Natural killer cell (primary cell): Measurements from ENCODE around the gene SCAF4. TPM values are rescaled to one million over a fixed set of nuclear protein-coding genes. Genes with fewer than 3 reads are reported as not detected.
A peak's percentile ranks its signal among the peaks of the same experiment; 100 is the strongest.

Source experiments
- ATAC-seq, 3 donors: fragments of 150-1000 bp in 2 of 3; fragments of 200-7000 bp in 1 of 3; cut with Tn5 transposase; 1 replicate in 1 of 3; 2 replicates in 2 of 3; pipeline ENCODE4 v1.10.0; 2021; ENCODE audit warnings: mild to moderate bottlenecking in 2 of 3, moderate library complexity in 2 of 3
- DNase-seq, 2 donors: peaks; one replicate each; pipeline versions ENCODE4 v3.0.0 to v3.0.0-alpha.2; 2013 to 2021; ENCODE audit warnings: mixed read lengths in 1 of 2
- H3K27ac ChIP-seq: one replicate; pipeline ENCODE4 v1.5.1; 2013; ENCODE audit warnings: mild to moderate bottlenecking, low read length
- H3K27me3 ChIP-seq: one replicate; pipeline ENCODE4 v1.6.1; 2013; ENCODE audit warnings: low read length; ENCODE audit not compliant: control insufficient read depth, insufficient read depth
- H3K36me3 ChIP-seq: one replicate; pipeline ENCODE4 v1.6.1; 2013; ENCODE audit warnings: low read length; ENCODE audit not compliant: control insufficient read depth, insufficient read depth
- H3K4me1 ChIP-seq: one replicate; pipeline ENCODE4 v1.6.1; 2013; ENCODE audit warnings: low read length; ENCODE audit not compliant: control insufficient read depth, insufficient read depth
- H3K4me3 ChIP-seq: one replicate; pipeline ENCODE4 v1.5.1; 2013; ENCODE audit warnings: low read length
- H3K9me3 ChIP-seq: one replicate; pipeline ENCODE4 v1.6.1; 2013; ENCODE audit warnings: low read length; ENCODE audit not compliant: control insufficient read depth, insufficient read depth
- H3K27ac Mint-ChIP-seq, 2 donors: one replicate each; pipeline ENCODE4 v1.8.0; 2022; ENCODE audit warnings: mild to moderate bottlenecking in 2 of 2, mixed read lengths in 2 of 2, moderate library complexity in 1 of 2
- H3K27me3 Mint-ChIP-seq, 2 donors: one replicate each; pipeline ENCODE4 v1.8.0; 2022; ENCODE audit warnings: low read depth in 2 of 2, mixed read lengths in 2 of 2
- H3K36me3 Mint-ChIP-seq: one replicate; pipeline ENCODE4 v1.8.0; 2022; ENCODE audit warnings: mixed read lengths
- H3K4me1 Mint-ChIP-seq, 2 donors: one replicate each; pipeline ENCODE4 v1.8.0; 2022; ENCODE audit warnings: mixed read lengths in 2 of 2
- H3K4me3 Mint-ChIP-seq: one replicate; pipeline ENCODE4 v1.8.0; 2022; ENCODE audit warnings: mild to moderate bottlenecking, moderate library complexity, mixed read lengths
- H3K9me3 Mint-ChIP-seq, 2 donors: one replicate each; pipeline ENCODE4 v1.8.0; 2022; ENCODE audit warnings: mixed read lengths in 2 of 2
- WGBS: methylation state at CpG from one replicate; pipeline ENCODE4 v1.1.7; 2013; ENCODE audit warnings: missing lambda C conversion rate; ENCODE audit not compliant: insufficient coverage; 5-methylcytosine and 5-hydroxymethylcytosine counted together
- intact Hi-C: fragments of 100-400 bp; cut with micrococcal nuclease; formaldehyde crosslinking; loops from one replicate; pipeline ENCODE4 v1.14.2; 2022
- total RNA-seq, 4 donors: library from RNA; stranded (reverse); fragments of 120-200 nt in 1 of 4; gene quantifications; one replicate each; pipeline versions ENCODE4 v1.2.3 to v1.2.4, GENCODE V29; 2013 to 2022
- TF ChIP-seq, protein P1 (sequence below): fragments of 200-600 bp; IDR thresholded peaks from one replicate; pipeline ENCODE4 v1.8.0; 2022; ENCODE audit warnings: antibody characterized with exemption

The SCAF4 gene
- total RNA-seq, 3 donors from 2014 or later (not counting 1 experiment from before 2014, with no cell fraction given) = 93.2 to 109 (median 101) TPM

DNA sequence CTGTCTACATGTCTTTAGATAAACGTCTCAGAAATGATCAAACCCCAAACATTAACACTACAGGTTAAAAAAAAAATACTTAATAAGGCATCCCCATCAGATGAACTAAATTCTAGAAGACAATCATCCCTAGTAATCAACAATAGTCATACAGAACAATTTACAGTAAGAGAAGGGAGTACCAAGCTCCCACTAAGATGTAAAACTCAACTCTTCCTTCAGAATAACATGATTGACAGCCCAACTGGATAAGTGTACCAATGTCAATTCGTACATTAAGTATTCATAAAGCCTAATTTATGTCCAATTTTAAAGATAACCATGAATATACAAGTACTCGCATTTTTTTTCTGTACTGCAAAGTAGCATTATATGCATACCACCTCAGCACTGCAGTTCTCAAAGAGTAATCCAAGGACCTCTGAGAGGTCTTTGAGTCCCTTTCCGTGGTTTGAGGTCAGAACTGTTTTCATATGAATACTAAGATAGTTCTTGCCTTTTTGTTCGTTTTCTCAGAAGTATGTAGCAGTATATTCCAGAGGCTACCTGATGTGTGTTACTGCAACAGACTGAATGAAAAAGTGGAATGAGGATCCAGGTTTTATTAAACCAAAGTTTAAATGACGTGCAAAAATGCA is 6.6 kb downstream of the SCAF4 start:
- H3K27ac Mint-ChIP-seq = peak overlapping the region; percentile 39 to 48
- peak overlapping the region; percentile 4 for H3K4me3 Mint-ChIP-seq
- H3K27me3 ChIP-seq = no peaks in the 10 kb centered on the region
- H3K4me1 ChIP-seq = peaks cover 4% of the 10 kb centered on the region
- H3K9me3 Mint-ChIP-seq = no peaks in the 10 kb centered on the region
- no peak overlapping the region for H3K4me3 ChIP-seq
- no peaks in the 10 kb centered on the region for H3K36me3 ChIP-seq
- DNase-seq (no peak), ATAC-seq (no peak)
- TF ChIP-seq, protein P1, sequence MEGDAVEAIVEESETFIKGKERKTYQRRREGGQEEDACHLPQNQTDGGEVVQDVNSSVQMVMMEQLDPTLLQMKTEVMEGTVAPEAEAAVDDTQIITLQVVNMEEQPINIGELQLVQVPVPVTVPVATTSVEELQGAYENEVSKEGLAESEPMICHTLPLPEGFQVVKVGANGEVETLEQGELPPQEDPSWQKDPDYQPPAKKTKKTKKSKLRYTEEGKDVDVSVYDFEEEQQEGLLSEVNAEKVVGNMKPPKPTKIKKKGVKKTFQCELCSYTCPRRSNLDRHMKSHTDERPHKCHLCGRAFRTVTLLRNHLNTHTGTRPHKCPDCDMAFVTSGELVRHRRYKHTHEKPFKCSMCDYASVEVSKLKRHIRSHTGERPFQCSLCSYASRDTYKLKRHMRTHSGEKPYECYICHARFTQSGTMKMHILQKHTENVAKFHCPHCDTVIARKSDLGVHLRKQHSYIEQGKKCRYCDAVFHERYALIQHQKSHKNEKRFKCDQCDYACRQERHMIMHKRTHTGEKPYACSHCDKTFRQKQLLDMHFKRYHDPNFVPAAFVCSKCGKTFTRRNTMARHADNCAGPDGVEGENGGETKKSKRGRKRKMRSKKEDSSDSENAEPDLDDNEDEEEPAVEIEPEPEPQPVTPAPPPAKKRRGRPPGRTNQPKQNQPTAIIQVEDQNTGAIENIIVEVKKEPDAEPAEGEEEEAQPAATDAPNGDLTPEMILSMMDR = no peak
- no peaks in the 10 kb centered on the region for H3K27me3 Mint-ChIP-seq
- H3K36me3 Mint-ChIP-seq = no peaks in the 10 kb centered on the region
- 60% methylated on average over 5 of the region's 6 CpGs for WGBS
- no peak overlapping the region for H3K27ac ChIP-seq
- peaks cover 40 to 46% of the 10 kb centered on the region in 2 donors for H3K4me1 Mint-ChIP-seq
- intact Hi-C loops = no loop called here
- no peaks in the 10 kb centered on the region for H3K9me3 ChIP-seq

GRCh38 chr21:31724552-31724951 is 7.4 kb downstream of the SCAF4 start:
- ATAC-seq (no peak), DNase-seq (no peak)
- H3K9me3 Mint-ChIP-seq = no peaks in the 10 kb centered on the region
- peaks cover 47 to 48% of the 10 kb centered on the region in 2 donors for H3K4me1 Mint-ChIP-seq
- no peaks in the 10 kb centered on the region for H3K27me3 Mint-ChIP-seq
- 83% methylated on average over 2 of the region's 4 CpGs for WGBS
- H3K9me3 ChIP-seq = no peaks in the 10 kb centered on the region
- H3K36me3 ChIP-seq = no peaks in the 10 kb centered on the region
- H3K4me3 ChIP-seq = no peak overlapping the region
- H3K27me3 ChIP-seq = no peaks in the 10 kb centered on the region
- H3K27ac ChIP-seq = no peak overlapping the region
- no peaks in the 10 kb centered on the region for H3K36me3 Mint-ChIP-seq
- H3K4me3 Mint-ChIP-seq = no peak overlapping the region
- H3K27ac Mint-ChIP-seq = peak overlapping the region; percentile 39 to 48
- intact Hi-C loops = no loop called here
- TF ChIP-seq, protein P1 = no peak
- peaks cover 4% of the 10 kb centered on the region for H3K4me1 ChIP-seq

DNA sequence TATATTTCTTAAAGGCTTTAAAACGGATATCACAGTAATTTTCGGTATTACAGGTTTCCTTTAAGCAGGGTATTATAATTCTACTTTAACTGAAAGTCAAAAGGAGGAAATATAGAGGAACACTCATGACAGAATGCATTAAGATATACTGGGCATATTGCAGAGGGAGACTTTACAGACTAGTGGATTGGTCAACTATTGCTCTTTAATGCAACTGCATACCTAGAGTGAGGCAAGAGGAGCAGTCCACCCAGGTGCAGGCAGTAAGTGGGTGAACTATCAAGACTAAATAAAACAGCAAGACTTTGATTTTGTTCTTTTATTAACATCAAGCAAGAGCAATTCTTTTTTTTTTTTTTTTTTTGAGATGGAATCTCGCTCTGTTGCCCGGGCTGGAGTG is 10.5 kb downstream of the SCAF4 start:
- intact Hi-C loops = no loop called here
- Histone ChIP-seq H3K4me3 (no peak overlapping the region), H3K4me1 (peaks cover 4% of the 10 kb centered on the region), H3K36me3 (no peaks in the 10 kb centered on the region), H3K9me3 (no peaks in the 10 kb centered on the region), H3K27me3 (no peaks in the 10 kb centered on the region), H3K27ac (no peak overlapping the region)
- peak overlapping the region; percentile 35 to 49 for H3K27ac Mint-ChIP-seq
- H3K4me1 Mint-ChIP-seq = peaks cover 65 to 68% of the 10 kb centered on the region in 2 donors
- no peak overlapping the region for H3K4me3 Mint-ChIP-seq
- ATAC-seq (no peak), DNase-seq (no peak)
- H3K9me3 Mint-ChIP-seq = no peaks in the 10 kb centered on the region
- WGBS = 79% methylated on average over 4 of the region's 4 CpGs
- no peaks in the 10 kb centered on the region for H3K36me3 Mint-ChIP-seq
- TF ChIP-seq, protein P1 = no peak
- H3K27me3 Mint-ChIP-seq = no peaks in the 10 kb centered on the region

DNA sequence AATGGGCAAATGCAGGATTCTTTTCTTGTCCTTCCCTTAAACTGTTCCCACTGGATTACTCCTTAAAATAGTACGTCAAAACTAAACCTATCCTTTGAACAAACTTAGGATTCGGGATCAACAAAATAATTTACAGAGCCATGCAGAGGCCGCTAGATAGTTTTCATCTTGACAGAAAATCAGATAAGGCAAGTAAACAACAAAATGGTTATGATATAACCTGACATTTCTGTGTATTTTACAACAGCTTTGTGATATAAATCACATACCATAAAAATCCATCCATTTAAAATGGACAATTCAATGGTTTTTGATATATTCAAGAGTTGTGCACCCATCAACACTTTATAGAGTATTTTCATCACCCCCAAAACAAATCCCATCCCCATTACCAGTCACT is 11.2 kb downstream of the SCAF4 start:
- Histone ChIP-seq H3K36me3 (no peaks in the 10 kb centered on the region), H3K9me3 (no peaks in the 10 kb centered on the region), H3K4me3 (no peak overlapping the region), H3K27ac (no peak overlapping the region), H3K27me3 (no peaks in the 10 kb centered on the region), H3K4me1 (peaks cover 4% of the 10 kb centered on the region)
- DNase-seq (no peak), ATAC-seq (no peak)
- TF ChIP-seq, protein P1 = no peak
- Mint-ChIP-seq H3K27me3 (no peaks in the 10 kb centered on the region), H3K9me3 (no peaks in the 10 kb centered on the region), H3K27ac (peak overlapping the region; percentile 2 to 49), H3K36me3 (no peaks in the 10 kb centered on the region), H3K4me1 (peaks cover 72 to 75% of the 10 kb centered on the region in 2 donors), H3K4me3 (peak overlapping the region; percentile 33)
- WGBS = 98% methylated on average over 3 of the region's 3 CpGs
- intact Hi-C loops = no loop called here
